HepG2 (cell line): ENCODE data around the gene ST7L. TPM values are rescaled to one million over a fixed set of nuclear protein-coding genes. Genes with fewer than 3 reads are reported as not detected.

Source experiments
- ATAC-seq: fragments of 200-7000 bp; cut with Tn5 transposase; 3 replicates; pipeline ENCODE4 v1.9.1; 2020; ENCODE audit warnings: mild to moderate bottlenecking, moderate library complexity
- BruUV-seq: library from RNA; stranded (reverse); fragments of 400-500 nt; replicated peaks from 2 replicates; lab custom pipeline; 2021; lab: Mats Ljungman, UMichigan
- CTCF ChIA-PET: fragments of 300-600 bp; formaldehyde crosslinking; extraction: SDS; loops from one replicate; lab custom pipeline; 2021; ENCODE audit warnings: low total read pairs, inconsistent platforms, low intra/inter-chr PET ratio; lab: Yijun Ruan, JAX
- POLR2A ChIA-PET: fragments of 350-600 bp; sonication (Branson Sonifier 250); formaldehyde crosslinking; loops from one replicate; lab custom pipeline; 2020; ENCODE audit warnings: antibody characterized with exemption, inconsistent platforms; lab: Yijun Ruan, JAX
- DNase-seq: peaks from one replicate; pipeline ENCODE4 v3.0.0-alpha.2; 2015; ENCODE audit warnings: low spot score
- FAIRE-seq: peaks from 3 replicates; lab custom pipeline; 2011; peaks lifted over from hg19 to GRCh38; lab: Jason Lieb, UNC
- H2AFZ ChIP-seq: one replicate; pipeline ENCODE4 v1.6.1; 2011; ENCODE audit warnings: low read length, inconsistent platforms
- H3K27ac ChIP-seq: fragments of 300-600 bp; 3 replicates; pipeline ENCODE4 v1.8.0; 2011; ENCODE audit warnings: mixed run types, mild to moderate bottlenecking, mixed read lengths, low read length, inconsistent platforms; ENCODE audit not compliant: insufficient read depth; ENCODE audit errors: extremely low read length
- H3K27me3 ChIP-seq, 2 experiments: fragments of 200-600 bp in 1 of 2; 2 replicates in 1 of 2; 3 replicates in 1 of 2; pipeline versions ENCODE4 v1.6.0 to v1.8.0; 2011; ENCODE audit warnings: low read length in 2 of 2, mild to moderate bottlenecking in 2 of 2, moderate library complexity in 2 of 2, inconsistent platforms in 1 of 2; ENCODE audit not compliant: insufficient read depth in 2 of 2, control insufficient read depth in 1 of 2
- H3K36me3 ChIP-seq, 2 experiments: fragments of 200-600 bp in 1 of 2; replicated peaks in 1 of 2; 2 replicates in 1 of 2; 3 replicates in 1 of 2; pipeline versions ENCODE4 v1.5.1 to v1.8.0; 2011; ENCODE audit warnings: low read length in 2 of 2, inconsistent platforms in 1 of 2; ENCODE audit not compliant: insufficient read depth in 2 of 2, control insufficient read depth in 1 of 2
- H3K4me1 ChIP-seq: 2 replicates; pipeline ENCODE4 v1.5.1; 2012; ENCODE audit warnings: low read length, inconsistent platforms; ENCODE audit not compliant: insufficient read depth
- H3K4me2 ChIP-seq: 2 replicates; pipeline ENCODE4 v1.6.0; 2011; ENCODE audit warnings: low read depth, low read length, inconsistent platforms
- H3K4me3 ChIP-seq, 3 experiments: fragments of 200-600 bp in 1 of 3; sonication (generic), shearing (Covaris generic) in 1 of 3; replicated peaks in 1 of 3; 2 replicates each; pipeline ENCODE4 v1.5.1; 2011 to 2016; ENCODE audit warnings: low read length in 3 of 3, inconsistent platforms in 2 of 3, low read depth in 2 of 3, mild to moderate bottlenecking in 2 of 3, control low read depth in 1 of 3, mixed read lengths in 1 of 3; ENCODE audit not compliant: insufficient read depth in 1 of 3
- H3K79me2 ChIP-seq: one replicate; pipeline ENCODE4 v1.6.1; 2011; ENCODE audit warnings: low read length, inconsistent platforms; ENCODE audit not compliant: insufficient read depth
- H3K9ac ChIP-seq: 2 replicates; pipeline ENCODE4 v1.6.0; 2011; ENCODE audit warnings: mild to moderate bottlenecking, low read depth, low read length, inconsistent platforms; ENCODE audit not compliant: insufficient read depth
- H3K9me3 ChIP-seq: 2 replicates; pipeline ENCODE4 v1.5.1; 2012; ENCODE audit warnings: mild to moderate bottlenecking, low read length
- H4K20me1 ChIP-seq: 2 replicates; pipeline ENCODE4 v1.6.0; 2011; ENCODE audit warnings: inconsistent platforms, mild to moderate bottlenecking, low read length, moderate library complexity; ENCODE audit not compliant: insufficient read depth
- ATF7 ChIP-seq, 2 experiments: fragments of 450-650 bp in 1 of 2; sonication (generic) in 1 of 2; formaldehyde crosslinking in 1 of 2; IDR thresholded peaks; 2 replicates each; pipeline versions ENCODE4 v1.4.0 to v1.6.1; 2016 to 2020; ENCODE audit warnings: antibody characterized with exemption in 1 of 2, mild to moderate bottlenecking in 1 of 2, missing genetic modification reagents in 1 of 2
- NFE2L2 ChIP-seq: fragments of 150-350 bp; IDR thresholded peaks from 2 replicates; pipeline ENCODE4 v1.6.1; 2014; ENCODE audit warnings: low read length
- RBM22 ChIP-seq: fragments of 200-400 bp; formaldehyde crosslinking; optimal IDR thresholded peaks from 2 replicates; pipeline ENCODE3; 2017; ENCODE audit warnings: mild to moderate bottlenecking, low read length, moderate library complexity
- TEAD2 ChIP-seq: sonication (generic); formaldehyde crosslinking; IDR thresholded peaks from 2 replicates; pipeline ENCODE4 v1.9.0; 2021; ENCODE audit warnings: missing genetic modification reagents
- ZFP36 ChIP-seq: fragments of 150-350 bp; IDR thresholded peaks from 2 replicates; pipeline ENCODE4 v1.6.1; 2018; ENCODE audit warnings: borderline replicate concordance, low read length, low read depth; ENCODE audit not compliant: partially characterized antibody
- ZNF235 ChIP-seq: sonication (generic); formaldehyde crosslinking; IDR thresholded peaks from 2 replicates; pipeline ENCODE4 v1.8.1; 2023; ENCODE audit warnings: mild to moderate bottlenecking, missing genetic modification reagents, borderline replicate concordance
- ZNF598 ChIP-seq: sonication (generic); formaldehyde crosslinking; IDR thresholded peaks from 2 replicates; pipeline ENCODE4 v1.5.1; 2020; ENCODE audit warnings: mild to moderate bottlenecking, missing genetic modification reagents, borderline replicate concordance
- ZNF670 ChIP-seq: sonication (generic); formaldehyde crosslinking; IDR thresholded peaks from 2 replicates; pipeline ENCODE4 v1.8.0; 2022; ENCODE audit warnings: mild to moderate bottlenecking, missing genetic modification reagents, borderline replicate concordance
- ZNF792 ChIP-seq: IDR thresholded peaks from 2 replicates; pipeline ENCODE4 v1.6.1; 2016
- ZNF850 ChIP-seq: sonication (generic); formaldehyde crosslinking; conservative IDR thresholded peaks from 2 replicates; pipeline ENCODE4 v1.9.0; 2021; ENCODE audit warnings: mild to moderate bottlenecking, missing genetic modification reagents
- ZNF879 ChIP-seq: sonication (generic); formaldehyde crosslinking; IDR thresholded peaks from 2 replicates; pipeline ENCODE4 v1.8.1; 2023; ENCODE audit warnings: missing genetic modification reagents
- ZNF891 ChIP-seq: sonication (generic); formaldehyde crosslinking; IDR thresholded peaks from 2 replicates; pipeline ENCODE4 v1.5.0; 2020; ENCODE audit warnings: mild to moderate bottlenecking, missing genetic modification reagents
- in situ Hi-C: cut with HindIII; loops from 2 replicates; pipeline ENCODE4 v1.10.0; 2017; ENCODE audit warnings: low pct_unique_long_range_greater_than_20kb; ENCODE audit not compliant: extremely low pct_ligation_motif_present
- intact Hi-C: fragments of 100-400 bp; cut with micrococcal nuclease; formaldehyde crosslinking; loops from one replicate; pipeline ENCODE4 v1.10.0; 2022; ENCODE audit not compliant: unreplicated experiment
- polyA plus RNA-seq, 8 experiments: library from polyadenylated mRNA; depleted of rRNA in 3 of 8; stranded (reverse) in 7 of 8; unstranded in 1 of 8; fragments of >200 nt; fragmentation: Illumina TruSeq in 4 of 8; extraction: Trizol in 4 of 8; gene quantifications; 2 replicates each; pipeline versions ENCODE4 v1.2.1 to v1.2.3, GENCODE V29; 2011 to 2016; ENCODE audit warnings: low read depth in 4 of 8, missing spikeins in 1 of 8, mixed read lengths in 1 of 8; ENCODE audit not compliant: insufficient read depth in 1 of 8
- total RNA-seq, 5 experiments: library from RNA; depleted of rRNA; stranded (reverse); fragments of >200 nt; fragmentation: Illumina TruSeq; extraction: Trizol; gene quantifications; 2 replicates each; pipeline ENCODE4 v1.2.3, GENCODE V29; 2016; ENCODE audit warnings: low read depth in 1 of 5
- TF ChIP-seq, protein P1 (sequence below): IDR thresholded peaks from 2 replicates; pipeline ENCODE4 v1.6.1; 2016; ENCODE audit warnings: missing biosample characterization, missing genetic modification reagents, low read depth

ST7L gene
- total and polyA plus RNA-seq, 2 of the 13 experiments (the other 11 are each of a cell fraction or from before 2014, with no cell fraction given): 8.6 to 19.9 TPM

DNA sequence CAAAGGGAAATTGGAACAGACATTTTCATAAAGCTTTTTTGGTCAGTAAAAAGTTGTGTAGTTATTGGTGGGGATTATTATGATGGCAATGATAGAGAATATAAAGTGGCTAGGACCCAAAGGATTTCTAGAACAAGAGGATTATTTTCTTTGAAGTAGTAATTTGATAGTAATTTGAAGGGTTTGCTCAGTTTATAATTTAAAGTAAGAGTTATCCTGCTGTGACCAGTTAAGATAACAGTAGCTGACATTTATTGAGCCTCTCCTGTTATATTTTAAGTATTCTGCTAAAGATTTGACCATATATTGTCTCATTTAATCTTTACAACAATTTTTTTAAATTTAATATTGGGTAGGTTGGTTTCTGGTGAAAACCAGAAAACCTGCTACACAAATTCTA, 15.4 kb upstream of the ST7L start:
- FAIRE-seq (no peak), DNase-seq (no peak), ATAC-seq (no peak)
- ChIA-PET POLR2A (interaction anchor here (1.6 kb wide), 1 partner anchor 65 kb away, joined by 6 read pairs; no protein-coding TSS in a partner anchor), CTCF (no interaction called here)
- in situ Hi-C loops: no loop called here
- no peaks in the 10 kb centered on the region for H3K27me3 ChIP-seq
- peaks cover 81% of the 10 kb centered on the region for H3K4me1 ChIP-seq
- intact Hi-C loops: no loop called here
- BruUV-seq: no TSS peak
- H4K20me1 ChIP-seq: peaks cover 55% of the 10 kb centered on the region
- no peak overlapping the region for H3K27ac ChIP-seq
- H3K4me3 ChIP-seq: no peak overlapping the region
- H3K9me3 ChIP-seq: no peaks in the 10 kb centered on the region
- H2AFZ ChIP-seq: no peak overlapping the region
- peaks cover 92% of the 10 kb centered on the region for H3K79me2 ChIP-seq
- no peak overlapping the region for H3K4me2 ChIP-seq
- peaks cover 0 to 9% of the 10 kb centered on the region in 2 experiments; a peak in 3 of 5 replicates for H3K36me3 ChIP-seq
- H3K9ac ChIP-seq: no peak overlapping the region
- TF ChIP-seq ZNF792 (CRISPR knock-in tag) (no peak), ZNF598 (CRISPR knock-in tag) (no peak), RBM22 (no peak), ZNF879 (no peak), ZNF891 (CRISPR knock-in tag) (no peak), ATF7 (IDR thresholded peaks at IDR 0.05) (no peak), ATF7 (CRISPR knock-in tag; IDR thresholded peaks at IDR 0.05) (no peak), ZNF850 (CRISPR knock-in tag) (no peak), ZNF670 (no peak), TEAD2 (CRISPR knock-in tag) (no peak), NFE2L2 (no peak), ZNF235 (CRISPR knock-in tag) (no peak), ZFP36 (no peak)
- TF ChIP-seq, protein P1, sequence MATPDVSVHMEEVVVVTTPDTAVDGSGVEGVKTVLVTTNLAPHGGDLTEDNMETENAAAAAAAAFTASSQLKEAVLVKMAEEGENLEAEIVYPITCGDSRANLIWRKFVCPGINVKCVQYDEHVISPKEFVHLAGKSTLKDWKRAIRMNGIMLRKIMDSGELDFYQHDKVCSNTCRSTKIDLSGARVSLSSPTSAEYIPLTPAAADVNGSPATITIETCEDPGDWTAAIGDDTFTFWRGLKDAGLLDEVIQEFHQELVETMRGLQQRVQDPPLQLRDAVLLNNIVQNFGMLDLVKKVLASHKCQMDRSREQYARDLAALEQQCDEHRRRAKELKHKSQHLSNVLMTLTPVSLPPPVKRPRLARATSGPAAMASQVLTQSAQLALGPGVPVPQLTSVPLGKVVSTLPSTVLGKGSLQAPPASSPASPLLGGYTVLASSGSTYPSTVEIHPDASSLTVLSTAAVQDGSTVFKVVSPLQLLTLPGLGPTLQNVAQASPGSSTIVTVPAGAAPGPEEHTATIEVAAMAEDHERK (CRISPR knock-in tag): no peak
- TF ChIP-seq, all 625 proteins: peak for 0
